Spleen (tissue), 11 donors: Measurements from ENCODE around the gene ACOX3. TPM values are rescaled to one million over a fixed set of nuclear protein-coding genes. Genes with fewer than 3 reads are reported as not detected.
"Not testable (repeated sequence)": the region's sequence is repeated elsewhere in the genome, so short reads cannot be mapped to it uniquely, and the experiment has no call there.

Experiments
- DNase-seq: peaks from one replicate; pipeline ENCODE4 v3.0.0-alpha.2; 2020
- H3K27ac ChIP-seq, 8 donors: fragments of 200-600 bp; sonication (generic) in 7 of 8; 1 replicate in 4 of 8; 2 replicates in 4 of 8; pipeline versions ENCODE4 v1.5.0 to v1.8.0; 2016 to 2021; ENCODE audit warnings: inconsistent platforms in 4 of 8, mild to moderate bottlenecking in 4 of 8, moderate library complexity in 1 of 8
- H3K27me3 ChIP-seq, 7 donors: fragments of 200-600 bp; sonication (generic) in 6 of 7; replicated peaks in 1 of 7; 1 replicate in 4 of 7; 2 replicates in 3 of 7; pipeline versions ENCODE4 v1.5.0 to v1.8.0; 2016 to 2021; ENCODE audit warnings: inconsistent platforms in 3 of 7, mild to moderate bottlenecking in 1 of 7
- H3K36me3 ChIP-seq, 6 donors: fragments of 200-600 bp; sonication (generic) in 5 of 6; 1 replicate in 4 of 6; 2 replicates in 2 of 6; pipeline versions ENCODE4 v1.5.0 to v1.8.0; 2016 to 2021; ENCODE audit warnings: inconsistent platforms in 2 of 6
- H3K4me1 ChIP-seq, 6 donors: fragments of 200-600 bp; sonication (generic) in 5 of 6; 1 replicate in 3 of 6; 2 replicates in 3 of 6; pipeline versions ENCODE4 v1.5.0 to v1.8.0; 2016 to 2021; ENCODE audit warnings: inconsistent platforms in 3 of 6
- H3K4me3 ChIP-seq, 8 donors: fragments of 200-600 bp; sonication (generic) in 7 of 8; 1 replicate in 4 of 8; 2 replicates in 4 of 8; pipeline versions ENCODE4 v1.5.0 to v1.8.0; 2016 to 2021; ENCODE audit warnings: inconsistent platforms in 4 of 8, mild to moderate bottlenecking in 4 of 8, moderate library complexity in 2 of 8
- H3K9me3 ChIP-seq, 8 donors: fragments of 200-600 bp; sonication (generic) in 7 of 8; 1 replicate in 4 of 8; 2 replicates in 4 of 8; pipeline versions ENCODE4 v1.5.0 to v1.8.0; 2016 to 2021; ENCODE audit warnings: inconsistent platforms in 4 of 8
- POLR2A ChIP-seq, 3 donors: fragments of 450-650 bp; IDR thresholded peaks; one replicate each; pipeline ENCODE4 v1.5.1; 2017; ENCODE audit warnings: antibody characterized with exemption in 3 of 3, mild to moderate bottlenecking in 1 of 3
- POLR2AphosphoS5 ChIP-seq, 3 donors: sonication (generic); formaldehyde crosslinking; IDR thresholded peaks; one replicate each; pipeline ENCODE4 v1.5.1; 2017; ENCODE audit warnings: antibody characterized with exemption in 3 of 3
- WGBS, 5 donors: extraction: QIAGEN DNeasy Blood & Tissue Kit in 3 of 5; methylation state at CpG; one replicate each; pipeline versions ENCODE4 v1.1.5 to v1.1.7; 2013 to 2018; 5-methylcytosine and 5-hydroxymethylcytosine counted together
- intact Hi-C: fragments of 100-400 bp; cut with DNase I; formaldehyde crosslinking; loops from one replicate; pipeline ENCODE4 v1.15.0; 2023; ENCODE audit warnings: low total_unique reads
- polyA plus RNA-seq, 3 donors: library from polyadenylated mRNA; stranded (reverse); fragments of 200-250 nt; gene quantifications; one replicate each; pipeline ENCODE4 v1.2.1, GENCODE V29; 2013
- total RNA-seq, 7 donors: library from RNA; depleted of rRNA in 3 of 7; stranded (reverse); fragments of >200 nt in 3 of 7; fragmentation: NEBNext Ultra II Directional in 4 of 7; extraction: Animal tissue kit (Norgen Biotek cat#: 25700) in 4 of 7; gene quantifications; one replicate each; pipeline versions ENCODE4 v1.1.0 to v1.2.1, GENCODE V29; 2016 to 2021
- TF ChIP-seq, protein P1 (sequence below), 11 experiments: fragments of 200-600 bp in 7 of 11; fragments of 450-650 bp in 4 of 11; sonication (generic) in 4 of 11; IDR thresholded peaks in 8 of 11; conservative IDR thresholded peaks in 3 of 11; 1 replicate in 7 of 11; 2 replicates in 4 of 11; pipeline versions ENCODE4 v1.4.0 to v1.8.0; 2016 to 2021; ENCODE audit warnings: antibody characterized with exemption in 11 of 11, inconsistent platforms in 4 of 11, mild to moderate bottlenecking in 1 of 11
- donor health status: healthy with polysubstance abuse.
- donor health status: DM: no; HTN: no; CAD: no; lungs with moderate emphysema.
- donor health status: DM: no; HTN: no; CAD: no.
- donor health status: Bipolar disorder and iron deficiency.
- donor health status: healthy.
- donor health status: DM: no; HTN: no; CAD: no.
- donor health status: DM: yes; HTN: yes; CAD: no.

Gene ACOX3
- total and polyA plus RNA-seq, 10 donors, result 11.3 to 26.5 (median 19.7) TPM

DNA sequence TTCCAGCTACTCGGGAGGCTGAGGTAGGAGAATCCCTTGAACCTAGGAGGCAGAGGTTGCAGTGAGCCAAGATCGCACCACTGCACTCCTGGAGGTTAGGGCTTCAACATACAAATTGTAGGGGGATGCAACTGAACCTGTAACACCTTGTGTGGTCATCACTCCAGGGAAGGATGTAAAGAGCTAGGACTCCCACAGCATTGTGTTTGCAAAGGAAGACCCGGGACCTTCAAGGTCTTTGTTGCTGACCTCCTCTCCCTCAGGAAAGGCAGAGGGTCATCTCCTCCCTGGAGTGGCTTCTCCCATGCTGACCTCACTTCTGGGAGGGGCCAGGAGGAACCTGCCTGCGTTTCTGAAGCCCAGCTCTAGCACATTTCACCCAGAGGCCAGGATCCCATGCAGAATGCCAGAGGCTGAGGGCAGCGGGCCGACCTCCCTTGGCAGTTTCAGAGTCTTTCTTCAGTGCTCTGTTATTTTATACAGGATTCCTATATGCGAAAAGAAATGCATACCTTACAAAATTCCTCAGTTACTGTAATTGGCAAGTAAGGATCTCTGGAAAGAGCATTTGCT, 90.8 kb downstream of the ACOX3 start:
- no peaks in the 10 kb centered on the region for H3K36me3 ChIP-seq
- intact Hi-C loops, result no loop called here
- DNase-seq, result no peak
- H3K9me3 ChIP-seq, result no peaks in the 10 kb centered on the region
- H3K4me3 ChIP-seq, result no peak overlapping the region
- 79 to 86% (median 83%) methylated on average over 7 of the region's 7 CpGs for WGBS, 5 donors
- TF ChIP-seq, protein P1, sequence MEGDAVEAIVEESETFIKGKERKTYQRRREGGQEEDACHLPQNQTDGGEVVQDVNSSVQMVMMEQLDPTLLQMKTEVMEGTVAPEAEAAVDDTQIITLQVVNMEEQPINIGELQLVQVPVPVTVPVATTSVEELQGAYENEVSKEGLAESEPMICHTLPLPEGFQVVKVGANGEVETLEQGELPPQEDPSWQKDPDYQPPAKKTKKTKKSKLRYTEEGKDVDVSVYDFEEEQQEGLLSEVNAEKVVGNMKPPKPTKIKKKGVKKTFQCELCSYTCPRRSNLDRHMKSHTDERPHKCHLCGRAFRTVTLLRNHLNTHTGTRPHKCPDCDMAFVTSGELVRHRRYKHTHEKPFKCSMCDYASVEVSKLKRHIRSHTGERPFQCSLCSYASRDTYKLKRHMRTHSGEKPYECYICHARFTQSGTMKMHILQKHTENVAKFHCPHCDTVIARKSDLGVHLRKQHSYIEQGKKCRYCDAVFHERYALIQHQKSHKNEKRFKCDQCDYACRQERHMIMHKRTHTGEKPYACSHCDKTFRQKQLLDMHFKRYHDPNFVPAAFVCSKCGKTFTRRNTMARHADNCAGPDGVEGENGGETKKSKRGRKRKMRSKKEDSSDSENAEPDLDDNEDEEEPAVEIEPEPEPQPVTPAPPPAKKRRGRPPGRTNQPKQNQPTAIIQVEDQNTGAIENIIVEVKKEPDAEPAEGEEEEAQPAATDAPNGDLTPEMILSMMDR (IDR thresholded peaks at IDR 0.05 in 8 of 11, conservative IDR thresholded peaks at IDR 0.05 in 3 of 11), result no peak
- TF ChIP-seq POLR2A (IDR thresholded peaks at IDR 0.05) (no peak), POLR2AphosphoS5 (IDR thresholded peaks at IDR 0.05) (no peak)
- H3K27ac ChIP-seq, result no peak overlapping the region
- peaks cover 0 to 41% (median 0%) of the 10 kb centered on the region in 7 donors for H3K27me3 ChIP-seq
- peaks cover 0 to 16% (median 6%) of the 10 kb centered on the region in 6 donors for H3K4me1 ChIP-seq

DNA sequence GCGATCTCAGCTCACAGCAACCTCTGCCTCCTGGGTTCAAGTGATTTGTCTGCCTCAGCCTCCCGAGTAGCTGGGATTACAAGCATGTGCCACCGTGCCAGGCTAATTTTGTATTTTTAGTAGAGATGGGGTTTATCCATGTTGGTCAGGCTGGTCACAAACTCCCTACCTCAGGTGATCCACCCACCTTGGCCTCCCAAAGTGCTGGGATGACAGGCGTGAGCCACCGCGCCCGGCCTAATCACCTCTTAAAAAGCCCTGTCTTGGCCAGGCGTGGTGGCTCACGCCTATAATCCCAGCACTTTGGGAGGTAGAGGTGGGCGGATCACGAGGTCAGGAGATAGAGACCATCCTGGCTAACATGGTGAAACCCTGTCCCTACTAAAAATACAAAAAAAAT, 91.3 kb downstream of the ACOX3 start:
- H3K27me3 ChIP-seq, result peaks cover 0 to 41% (median 0%) of the 10 kb centered on the region in 7 donors
- 86 to 95% (median 93%) methylated on average over 11 of the region's 11 CpGs for WGBS, 5 donors

DNA sequence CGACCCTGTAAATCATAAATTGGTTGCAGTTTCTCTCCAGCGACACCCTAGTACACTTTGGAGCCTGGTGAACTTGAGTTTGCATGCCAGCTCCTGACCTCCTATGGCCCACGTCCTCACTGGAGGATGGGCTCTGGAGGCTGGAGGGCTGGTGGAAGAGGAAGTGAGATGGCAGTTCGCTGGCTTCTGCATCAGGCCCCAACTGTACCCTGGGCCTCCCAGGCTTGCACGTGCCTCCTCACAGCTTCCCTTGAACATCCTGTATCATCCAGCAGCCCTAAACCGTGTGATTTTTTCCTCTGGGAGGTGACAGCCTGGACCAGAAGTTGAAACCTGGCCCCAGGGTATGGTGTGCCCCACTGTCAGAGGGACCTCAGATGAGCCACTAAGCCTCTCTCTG, 92.5 kb downstream of the ACOX3 start:
- Histone ChIP-seq H3K27me3 (peaks cover 0 to 36% (median 0%) of the 10 kb centered on the region in 7 donors), H3K36me3 (no peaks in the 10 kb centered on the region), H3K9me3 (no peaks in the 10 kb centered on the region), H3K27ac (no peak overlapping the region), H3K4me3 (no peak overlapping the region), H3K4me1 (peaks cover 0 to 26% (median 4%) of the 10 kb centered on the region in 6 donors)
- intact Hi-C loops, result no loop called here
- DNase-seq, result no peak
- TF ChIP-seq POLR2A (IDR thresholded peaks at IDR 0.05), result no peak
- TF ChIP-seq, protein P1 (IDR thresholded peaks at IDR 0.05 in 8 of 11, conservative IDR thresholded peaks at IDR 0.05 in 3 of 11), result no peak
- 36 to 51% (median 37%) methylated on average over 5 to 6 of the region's 6 CpGs for WGBS, 5 donors

More for the DNA sequence above, 91.3 kb downstream of the ACOX3 start:
- H3K36me3 ChIP-seq, H3K9me3 ChIP-seq, intact Hi-C loops, H3K27ac ChIP-seq, DNase-seq, H3K4me3 ChIP-seq: not testable (repeated sequence)
- peaks cover 0 to 21% (median 5%) of the 10 kb centered on the region in 6 donors for H3K4me1 ChIP-seq

DNA sequence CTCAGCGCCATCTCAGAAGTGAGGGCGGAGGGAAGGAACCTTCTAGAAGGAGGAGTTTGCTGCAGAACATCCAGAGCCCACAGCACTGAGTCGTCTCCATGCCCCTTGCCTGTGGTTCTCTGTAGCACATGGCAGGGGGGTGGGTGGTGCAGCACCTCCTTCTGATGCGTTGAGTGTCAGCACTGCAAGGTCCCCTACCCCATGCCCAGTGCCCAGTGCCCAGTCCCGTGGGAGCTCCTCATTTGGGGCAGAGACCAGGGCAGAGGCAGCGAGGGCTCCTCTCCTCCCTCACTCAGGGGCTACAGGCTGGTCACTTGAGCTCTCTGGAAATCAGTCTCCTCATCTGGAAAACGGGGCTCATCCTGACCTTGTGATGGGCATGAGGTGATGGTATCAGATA, 92.9 kb downstream of the ACOX3 start:
- WGBS, 5 donors, result 75 to 83% (median 80%) methylated on average over 5 to 7 of the region's 7 CpGs
- H3K36me3 ChIP-seq, result no peaks in the 10 kb centered on the region

More for the DNA sequence above, 92.9 kb downstream of the ACOX3 start:
- TF ChIP-seq, protein P1 (IDR thresholded peaks at IDR 0.05 in 8 of 11, conservative IDR thresholded peaks at IDR 0.05 in 3 of 11), result no peak
- TF ChIP-seq POLR2A (IDR thresholded peaks at IDR 0.05), result no peak
- no peak for TF ChIP-seq POLR2AphosphoS5 (IDR thresholded peaks at IDR 0.05)
- peaks cover 0 to 24% (median 2%) of the 10 kb centered on the region in 6 donors for H3K4me1 ChIP-seq
- no peak overlapping the region for H3K27ac ChIP-seq
- peaks cover 0 to 33% (median 0%) of the 10 kb centered on the region in 7 donors for H3K27me3 ChIP-seq
- DNase-seq, result no peak
- H3K9me3 ChIP-seq, result no peaks in the 10 kb centered on the region
- intact Hi-C loops, result no loop called here
- no peak overlapping the region for H3K4me3 ChIP-seq
